Epidermal melanocyte (primary cell): ENCODE data around the gene IGHMBP2.

Experiments
- DNase-seq: peaks from one replicate; pipeline ENCODE4 v3.0.0; 2011; ENCODE audit warnings: low spot score; ENCODE audit not compliant: insufficient read length

Gene IGHMBP2

GRCh38 chr11:68890490-68891231 lies 13.0 kb upstream of the IGHMBP2 start:
- peak; percentile 85 for DNase-seq

- no peak for DNase-seq
These were observed 12.2 kb upstream of the IGHMBP2 start for GRCh38 chr11:68891351-68891948.

GRCh38 chr11:68892576-68892975 lies 11.1 kb upstream of the IGHMBP2 start:
- DNase-seq = no peak

- DNase-seq = no peak
These were observed 10.4 kb upstream of the IGHMBP2 start for GRCh38 chr11:68893282-68893681.

GRCh38 chr11:68896171-68896959 lies 7.3 kb upstream of the IGHMBP2 start:
- no peak for DNase-seq

- DNase-seq = no peak
These were observed 6.2 kb upstream of the IGHMBP2 start for GRCh38 chr11:68897441-68897840.

GRCh38 chr11:68900835-68901381 lies 2.8 kb upstream of the IGHMBP2 start:
- DNase-seq = no peak

GRCh38 chr11:68904248-68904847 lies 657 bp downstream of the IGHMBP2 start:
- no peak for DNase-seq

GRCh38 chr11:68905421-68906360 lies 2.0 kb downstream of the IGHMBP2 start:
- no peak for DNase-seq

- no peak for DNase-seq
These were observed 4.6 kb downstream of the IGHMBP2 start for GRCh38 chr11:68908273-68908672.

GRCh38 chr11:68910965-68911364 lies 7.3 kb downstream of the IGHMBP2 start:
- no peak for DNase-seq

- no peak for DNase-seq
These were observed 8.0 kb downstream of the IGHMBP2 start for GRCh38 chr11:68911731-68912130.

- no peak for DNase-seq
These were observed 8.6 kb downstream of the IGHMBP2 start for GRCh38 chr11:68912254-68912653.

- DNase-seq = no peak
These were observed 9.5 kb downstream of the IGHMBP2 start for GRCh38 chr11:68913188-68913587.

GRCh38 chr11:68914761-68915160 lies 11.1 kb downstream of the IGHMBP2 start:
- no peak for DNase-seq

- DNase-seq = no peak
These were observed 12.7 kb downstream of the IGHMBP2 start for GRCh38 chr11:68916439-68916838.

- no peak for DNase-seq
These were observed 19.9 kb downstream of the IGHMBP2 start for GRCh38 chr11:68923614-68924013.

- no peak for DNase-seq
These were observed 20.6 kb downstream of the IGHMBP2 start for GRCh38 chr11:68924073-68924925.

GRCh38 chr11:68925611-68926010 lies 21.9 kb downstream of the IGHMBP2 start:
- no peak for DNase-seq
